GM15510 (cell line): Measurements from ENCODE around the gene COL4A2.

ENCODE experiments used
- POLR2A ChIP-seq: IDR thresholded peaks from 3 replicates; pipeline ENCODE4 v1.6.1; 2011; ENCODE audit warnings: borderline replicate concordance; ENCODE audit not compliant: insufficient read length; ENCODE audit errors: extremely low read depth

The COL4A2 gene

DNA sequence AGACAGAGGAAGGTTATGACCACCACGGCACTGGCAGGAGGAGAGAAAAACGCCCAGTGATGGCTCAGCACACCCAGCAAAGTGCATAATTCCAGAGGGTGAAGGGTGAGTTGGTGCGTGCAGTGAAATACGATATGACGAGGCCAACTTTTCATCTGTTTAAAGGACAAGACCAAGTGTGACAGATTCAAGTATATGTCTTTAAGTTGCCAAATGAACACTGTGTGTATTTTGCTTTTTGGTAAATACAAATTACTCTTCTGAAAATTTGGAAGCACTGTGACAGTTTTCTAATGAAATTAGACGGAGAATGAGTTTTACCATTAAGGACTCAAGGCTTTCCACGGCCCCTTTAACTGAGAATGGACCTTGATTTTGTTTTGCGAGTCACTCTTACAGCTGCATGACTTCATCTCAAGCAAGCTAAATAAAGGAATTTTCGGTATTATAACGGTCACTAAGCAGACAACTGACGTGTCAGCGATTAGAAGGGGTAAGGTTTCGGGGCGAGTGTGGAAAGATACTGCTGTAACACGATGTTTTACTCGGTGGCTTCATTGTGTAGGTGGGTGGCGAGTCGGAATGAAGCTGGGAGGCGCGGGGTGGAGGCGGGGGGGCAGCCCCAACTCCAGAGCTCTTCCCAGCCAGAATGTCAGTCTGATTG is 22.8 kb downstream of the COL4A2 start:
- TF ChIP-seq POLR2A: no peak

DNA sequence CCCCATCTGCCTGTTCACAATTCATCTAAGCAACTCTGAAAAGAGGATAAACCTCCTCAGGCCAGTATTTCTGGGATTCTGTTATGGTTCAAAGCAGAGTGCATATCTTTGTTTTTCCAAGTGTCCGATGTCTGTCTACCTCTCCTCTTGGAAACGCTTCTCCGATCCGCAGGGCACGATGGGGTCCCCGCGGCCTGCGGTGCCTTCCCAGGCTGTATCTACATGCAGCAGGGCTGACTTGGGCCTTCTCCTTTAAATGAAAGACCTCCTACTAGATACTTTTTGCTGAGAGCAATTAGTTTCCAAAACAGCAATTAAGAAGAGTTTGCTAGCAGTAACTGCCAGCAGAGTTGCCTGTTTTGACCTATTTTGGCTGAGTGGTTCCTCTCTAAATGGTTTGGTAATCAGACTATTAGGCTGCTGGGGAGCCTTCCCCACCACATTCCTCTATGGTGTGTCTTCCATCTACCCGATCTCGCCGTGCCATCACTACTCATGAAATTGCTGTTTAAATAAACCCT is 23.5 kb downstream of the COL4A2 start:
- no peak for TF ChIP-seq POLR2A

GRCh38 chr13:110331362-110331761 is 24.3 kb downstream of the COL4A2 start:
- TF ChIP-seq POLR2A: no peak

- TF ChIP-seq POLR2A: no peak
Observed at GRCh38 chr13:110332750-110333149, 25.7 kb downstream of the COL4A2 start.

- TF ChIP-seq POLR2A: no peak
Observed at GRCh38 chr13:110333837-110334236, 26.8 kb downstream of the COL4A2 start.

- no peak for TF ChIP-seq POLR2A
Observed at GRCh38 chr13:110334256-110334655, 27.2 kb downstream of the COL4A2 start.

- TF ChIP-seq POLR2A: no peak
Observed at GRCh38 chr13:110334841-110335490, 27.9 kb downstream of the COL4A2 start.

DNA sequence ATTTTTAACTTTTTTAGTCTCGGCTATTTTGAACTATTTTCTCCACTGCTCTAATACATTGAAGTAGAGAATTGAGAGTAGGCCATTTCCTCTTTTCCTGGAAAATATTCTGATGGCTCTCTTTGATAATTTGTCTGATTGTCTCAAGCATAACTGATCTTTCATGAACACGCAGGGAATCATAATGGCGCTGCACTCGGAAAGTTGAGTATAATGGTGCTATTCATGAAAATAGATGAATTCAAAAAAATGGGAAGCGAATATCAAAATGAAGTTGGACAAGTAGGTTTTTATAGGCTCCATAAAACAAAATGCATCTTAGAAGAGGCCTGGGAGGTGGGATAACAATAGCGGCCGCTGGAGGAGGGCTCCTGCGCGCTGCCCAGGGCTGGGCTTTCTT is 29.0 kb downstream of the COL4A2 start:
- no peak for TF ChIP-seq POLR2A

DNA sequence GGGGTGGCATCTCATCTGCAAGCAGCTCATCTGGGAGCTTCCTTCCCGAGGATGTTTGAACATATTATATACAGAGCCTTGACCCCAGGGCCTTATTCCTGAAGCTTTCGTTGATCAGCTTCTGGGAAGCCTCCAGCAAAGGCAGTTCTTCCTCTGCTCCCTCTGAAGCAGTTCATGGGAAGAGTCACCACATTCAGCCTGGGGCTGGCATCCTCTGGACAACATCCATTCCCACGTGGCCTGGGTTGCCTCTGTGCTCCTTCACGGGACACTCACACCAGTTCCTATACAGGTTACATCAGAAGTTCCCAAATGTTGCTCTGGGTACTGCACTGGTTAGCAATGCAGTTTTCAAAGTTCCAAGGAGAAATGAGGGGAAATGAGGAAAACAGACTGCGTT is 29.6 kb downstream of the COL4A2 start:
- TF ChIP-seq POLR2A: no peak

DNA sequence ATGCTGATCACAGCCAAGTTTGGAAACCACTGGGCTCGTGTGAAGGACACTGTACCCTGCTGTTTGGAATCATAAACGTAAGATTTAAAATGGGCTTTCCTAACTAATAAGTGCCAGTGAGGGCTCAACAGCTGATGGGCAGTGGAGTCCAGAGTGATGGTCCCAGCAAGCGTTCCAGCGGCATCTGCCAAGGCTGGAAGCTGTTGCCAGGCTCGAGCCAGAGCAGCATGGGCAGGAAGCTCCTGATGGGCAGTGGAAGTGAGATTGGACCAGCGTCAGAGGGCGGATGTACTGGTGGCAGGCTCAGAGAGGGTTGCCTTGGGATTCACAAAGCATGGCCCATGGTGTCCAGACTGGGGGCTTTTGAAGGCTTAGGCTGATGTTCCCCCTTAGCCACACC is 30.2 kb downstream of the COL4A2 start:
- no peak for TF ChIP-seq POLR2A

DNA sequence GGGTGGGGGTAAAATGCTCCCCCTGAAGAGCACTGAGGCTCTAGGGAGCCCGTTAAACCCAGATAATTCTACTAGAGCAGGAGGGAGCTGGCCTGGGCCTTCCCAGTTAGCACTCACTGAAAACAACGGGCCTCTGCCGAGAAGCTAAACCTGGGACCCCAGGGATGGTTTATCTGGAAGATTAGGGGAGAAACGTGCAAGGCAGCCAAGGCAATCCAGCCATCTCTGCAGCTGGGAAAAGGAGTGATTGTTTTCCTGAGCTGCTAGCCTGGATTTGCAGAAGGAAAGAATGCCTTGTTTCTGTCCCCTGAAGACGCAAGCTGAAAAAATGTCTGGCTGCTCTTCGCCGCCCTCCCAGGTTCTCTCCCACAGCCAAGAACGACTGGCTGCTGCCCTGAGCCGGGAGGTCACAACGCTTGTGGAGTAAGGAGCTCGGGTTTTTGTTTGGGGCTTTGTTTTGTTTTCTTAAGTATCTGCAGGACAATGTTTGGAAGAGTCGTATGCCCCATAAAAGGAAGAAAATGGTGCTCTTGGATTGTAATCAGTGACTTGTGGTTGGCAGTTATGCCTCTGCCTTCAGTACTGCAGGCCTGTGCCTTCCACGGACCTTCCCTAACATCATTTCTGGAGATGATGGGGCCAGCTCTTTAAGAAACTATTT is 31.5 kb downstream of the COL4A2 start:
- no peak for TF ChIP-seq POLR2A

- TF ChIP-seq POLR2A: no peak
Observed at GRCh38 chr13:110339263-110339662, 32.2 kb downstream of the COL4A2 start.

GRCh38 chr13:110339975-110340550 is 33.0 kb downstream of the COL4A2 start:
- TF ChIP-seq POLR2A: no peak

DNA sequence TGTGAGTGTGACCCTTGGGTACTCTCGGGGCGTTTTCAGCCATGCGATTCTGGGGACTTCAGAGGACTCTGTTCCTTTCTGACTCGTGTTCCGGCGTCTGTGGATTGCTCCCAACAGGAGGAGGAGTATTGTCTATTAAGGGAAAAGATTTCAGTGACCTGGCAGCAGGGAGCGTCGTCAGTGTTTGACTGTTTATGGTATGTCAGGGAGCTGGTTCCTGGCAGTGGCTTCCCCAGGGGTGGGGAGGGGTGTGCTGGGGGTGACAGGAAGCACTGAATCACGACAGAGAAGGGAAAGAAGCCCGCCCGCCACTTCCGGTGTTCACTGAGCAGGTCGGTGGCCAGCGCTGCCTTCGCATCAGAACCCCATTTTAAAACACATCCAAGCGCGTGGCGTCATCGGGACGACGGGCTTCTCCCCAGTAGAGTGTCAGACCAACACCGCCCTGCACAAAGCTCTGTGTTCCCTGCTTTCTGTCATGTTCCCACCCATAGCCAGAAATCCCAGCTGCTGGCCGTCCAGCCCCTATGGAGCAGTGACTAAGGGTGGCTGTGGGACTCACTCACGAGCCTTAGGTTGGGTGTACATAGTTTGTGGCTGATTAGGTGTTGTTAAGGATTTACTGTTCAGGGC is 33.8 kb downstream of the COL4A2 start:
- TF ChIP-seq POLR2A: no peak

GRCh38 chr13:110341445-110342244 is 34.6 kb downstream of the COL4A2 start:
- TF ChIP-seq POLR2A: no peak

DNA sequence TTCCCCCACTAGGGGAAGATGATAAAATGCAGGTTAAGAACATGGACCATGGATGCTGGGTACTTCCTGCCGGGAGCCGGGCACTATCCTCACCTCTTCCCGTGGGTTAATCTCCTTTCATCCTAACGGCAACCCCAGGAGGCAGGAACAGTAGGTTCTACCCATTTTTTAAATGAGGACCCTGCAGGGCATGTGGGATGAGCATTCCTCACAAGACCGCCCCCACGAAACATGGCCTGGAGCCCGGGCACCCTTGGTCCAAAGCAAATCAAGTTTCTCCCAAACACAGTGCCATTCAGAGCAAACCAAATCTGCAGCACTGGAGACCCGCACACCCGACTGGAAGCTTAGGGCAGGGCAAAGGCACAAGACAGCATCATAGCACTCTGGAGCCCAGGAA is 35.4 kb downstream of the COL4A2 start:
- TF ChIP-seq POLR2A: no peak
